ENCODE measurements around the gene PIK3CG. TPM values are rescaled to one million over a fixed set of nuclear protein-coding genes. Genes with fewer than 3 reads are reported as not detected.

Gene PIK3CG
- total RNA-seq, 3 donors from 2014 or later (not counting 1 experiment from before 2014, with no cell fraction given): 64.9 to 83.3 (median 78.2) TPM

DNA sequence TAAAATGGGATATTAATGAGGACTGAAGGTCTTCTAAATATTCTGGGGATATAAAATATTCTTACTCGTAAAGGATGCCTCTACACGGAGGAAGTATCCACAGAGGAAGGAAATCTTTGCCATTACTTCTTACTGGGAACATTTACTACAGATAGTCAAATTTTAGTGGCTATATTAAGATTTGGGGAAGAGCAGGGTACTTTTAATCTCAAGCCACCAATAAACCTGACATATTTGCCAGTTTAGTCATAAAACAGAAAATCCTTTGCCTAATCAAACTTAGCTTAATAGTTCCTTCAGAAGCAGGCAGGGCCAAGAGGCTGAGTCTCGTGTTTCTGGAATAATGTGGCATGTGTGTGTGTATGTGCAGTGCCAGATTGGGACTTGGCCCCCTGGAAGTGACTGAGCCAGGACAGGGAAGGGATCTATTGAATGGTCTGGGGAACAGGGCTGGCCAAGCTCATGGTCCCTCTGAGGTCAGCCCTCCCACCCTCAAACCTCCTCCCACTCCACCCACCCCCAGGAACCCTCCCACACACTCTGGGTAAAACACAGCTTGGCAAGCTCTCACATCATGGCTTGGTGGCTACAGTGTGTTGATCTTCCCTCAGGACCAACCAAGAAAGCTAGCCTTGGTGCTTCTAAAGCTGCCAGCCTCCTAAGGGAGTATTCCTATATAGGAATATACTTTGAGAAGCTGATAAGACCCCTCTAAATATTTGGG lies 1.6 kb upstream of the PIK3CG start:
- Histone ChIP-seq H3K4me1 (ENCODE audit: control insufficient read depth, insufficient read depth, low read length) (peaks cover 35% of the 10 kb centered on the region), H3K4me3 (ENCODE audit: low read length) (no peak overlapping the region), H3K36me3 (ENCODE audit: control insufficient read depth, insufficient read depth, low read length) (peaks cover 11% of the 10 kb centered on the region), H3K27me3 (ENCODE audit: control insufficient read depth, insufficient read depth, low read length) (no peaks in the 10 kb centered on the region), H3K27ac (ENCODE audit: low read length) (peak overlapping the region; percentile 93), H3K9me3 (ENCODE audit: control insufficient read depth, insufficient read depth, low read length) (no peaks in the 10 kb centered on the region)
- ATAC-seq (no peak), DNase-seq (no peak)
- H3K4me3 Mint-ChIP-seq: peak overlapping the region; percentile 53
- no peaks in the 10 kb centered on the region for H3K27me3 Mint-ChIP-seq (ENCODE audit: low read depth in 2 of 2)
- TF ChIP-seq CTCF (IDR thresholded peaks at IDR 0.05): no peak
- H3K27ac Mint-ChIP-seq: peak overlapping the region; percentile 92 to 97
- WGBS (ENCODE audit: insufficient coverage): 93% methylated on average over 1 of the region's 3 CpGs
- intact Hi-C loops (cut with micrococcal nuclease): loop anchor here (10.0 kb wide), 1 partner anchor 881 kb away; the partner anchor contains the start of gene CBLL1
- H3K4me1 Mint-ChIP-seq: peaks cover 83 to 88% of the 10 kb centered on the region in 2 donors
- no peaks in the 10 kb centered on the region for H3K36me3 Mint-ChIP-seq
- H3K9me3 Mint-ChIP-seq: no peaks in the 10 kb centered on the region

DNA sequence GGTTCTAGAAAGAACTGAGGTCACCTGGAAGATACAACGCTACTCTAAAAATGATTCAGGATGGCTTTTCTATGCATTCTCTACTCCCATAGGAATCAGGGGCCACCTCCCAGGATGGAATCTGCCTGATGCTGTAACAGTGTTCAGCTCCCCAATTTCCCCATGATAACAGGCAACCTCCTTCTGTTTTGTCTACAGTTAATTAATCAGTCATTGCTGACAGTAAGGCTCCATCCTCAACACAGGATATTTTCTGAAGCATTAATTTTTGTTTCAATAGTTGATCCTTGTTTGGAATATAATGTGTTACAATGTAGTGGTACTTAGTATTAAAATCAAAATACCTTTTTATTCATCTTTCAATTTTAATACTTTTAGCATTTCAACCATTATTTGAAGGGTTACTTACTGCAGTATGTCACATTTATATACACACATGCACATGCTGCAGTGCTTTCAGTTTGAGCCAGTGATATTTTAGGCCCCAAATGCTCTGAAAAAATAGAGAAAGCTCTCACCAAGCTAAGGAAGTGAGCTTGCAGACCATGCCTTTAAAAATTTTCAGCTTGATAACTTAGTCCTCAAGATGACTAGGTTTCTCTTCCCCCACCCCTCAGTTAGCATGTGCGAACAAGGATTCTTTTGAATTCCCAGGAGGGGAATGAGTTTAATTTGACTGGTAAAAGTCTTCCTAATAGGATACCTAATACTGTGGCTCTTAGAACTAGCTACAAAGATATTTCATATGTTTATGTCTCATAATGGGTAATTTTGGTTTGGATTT lies 592 bp upstream of the PIK3CG start:
- Mint-ChIP-seq H3K27ac (peak overlapping the region; percentile 92 to 97), H3K36me3 (no peaks in the 10 kb centered on the region), H3K4me3 (peak overlapping the region; percentile 94), H3K27me3 (ENCODE audit: low read depth in 2 of 2) (no peaks in the 10 kb centered on the region), H3K9me3 (no peaks in the 10 kb centered on the region), H3K4me1 (peaks cover 88% of the 10 kb centered on the region in 2 donors)
- peaks cover 22% of the 10 kb centered on the region for H3K36me3 ChIP-seq (ENCODE audit: control insufficient read depth, insufficient read depth, low read length)
- ATAC-seq: peak; percentile 43 to 53 (median 48)
- no peaks in the 10 kb centered on the region for H3K27me3 ChIP-seq (ENCODE audit: control insufficient read depth, insufficient read depth, low read length)
- no peak for TF ChIP-seq CTCF (IDR thresholded peaks at IDR 0.05)
- 79% methylated on average over 1 of the region's 2 CpGs for WGBS (ENCODE audit: insufficient coverage)
- peaks cover 41% of the 10 kb centered on the region for H3K4me1 ChIP-seq (ENCODE audit: control insufficient read depth, insufficient read depth, low read length)
- peak overlapping the region; percentile 89 for H3K4me3 ChIP-seq (ENCODE audit: low read length)
- peak in 1 of 2 donors; percentile 51 for DNase-seq
- no peaks in the 10 kb centered on the region for H3K9me3 ChIP-seq (ENCODE audit: control insufficient read depth, insufficient read depth, low read length)
- peak overlapping the region; percentile 93 for H3K27ac ChIP-seq (ENCODE audit: low read length)
- intact Hi-C loops (cut with micrococcal nuclease): loop anchor here (1.0 to 10.0 kb wide), 4 partner anchors 72 to 880 kb away; partner anchors contain the start of genes CBLL1 and CCDC71L

- Mint-ChIP-seq H3K27me3 (ENCODE audit: low read depth in 2 of 2) (no peaks in the 10 kb centered on the region), H3K9me3 (no peaks in the 10 kb centered on the region), H3K27ac (peak overlapping the region; percentile 92 to 97), H3K36me3 (no peaks in the 10 kb centered on the region), H3K4me1 (peaks cover 90 to 92% of the 10 kb centered on the region in 2 donors), H3K4me3 (peak overlapping the region; percentile 94)
- ATAC-seq (peak; percentile 38 to 61 (median 45)), DNase-seq (peak in 1 of 2 donors; percentile 58)
- intact Hi-C loops (cut with micrococcal nuclease): loop anchor here (5.0 to 10.0 kb wide), 2 partner anchors 204 to 878 kb away; partner anchors contain the start of genes CBLL1 and CCDC71L
- H3K36me3 ChIP-seq (ENCODE audit: control insufficient read depth, insufficient read depth, low read length): peaks cover 38% of the 10 kb centered on the region
- H3K9me3 ChIP-seq (ENCODE audit: control insufficient read depth, insufficient read depth, low read length): no peaks in the 10 kb centered on the region
- no peaks in the 10 kb centered on the region for H3K27me3 ChIP-seq (ENCODE audit: control insufficient read depth, insufficient read depth, low read length)
- 7% methylated on average over 2 of the region's 5 CpGs for WGBS (ENCODE audit: insufficient coverage)
- peak overlapping the region; percentile 89 for H3K4me3 ChIP-seq (ENCODE audit: low read length)
- peaks cover 43% of the 10 kb centered on the region for H3K4me1 ChIP-seq (ENCODE audit: control insufficient read depth, insufficient read depth, low read length)
- peak overlapping the region; percentile 93 for H3K27ac ChIP-seq (ENCODE audit: low read length)
- TF ChIP-seq CTCF (IDR thresholded peaks at IDR 0.05): no peak
Measured at GRCh38 chr7:106866298-106867281, 1.5 kb downstream of the PIK3CG start.
